ENCODE data around the gene OPA3. TPM values are rescaled to one million over a fixed set of nuclear protein-coding genes. Genes with fewer than 3 reads are reported as not detected.

OPA3 gene
- total RNA-seq, 1 experiment from 2014 or later: 11.1 TPM

DNA sequence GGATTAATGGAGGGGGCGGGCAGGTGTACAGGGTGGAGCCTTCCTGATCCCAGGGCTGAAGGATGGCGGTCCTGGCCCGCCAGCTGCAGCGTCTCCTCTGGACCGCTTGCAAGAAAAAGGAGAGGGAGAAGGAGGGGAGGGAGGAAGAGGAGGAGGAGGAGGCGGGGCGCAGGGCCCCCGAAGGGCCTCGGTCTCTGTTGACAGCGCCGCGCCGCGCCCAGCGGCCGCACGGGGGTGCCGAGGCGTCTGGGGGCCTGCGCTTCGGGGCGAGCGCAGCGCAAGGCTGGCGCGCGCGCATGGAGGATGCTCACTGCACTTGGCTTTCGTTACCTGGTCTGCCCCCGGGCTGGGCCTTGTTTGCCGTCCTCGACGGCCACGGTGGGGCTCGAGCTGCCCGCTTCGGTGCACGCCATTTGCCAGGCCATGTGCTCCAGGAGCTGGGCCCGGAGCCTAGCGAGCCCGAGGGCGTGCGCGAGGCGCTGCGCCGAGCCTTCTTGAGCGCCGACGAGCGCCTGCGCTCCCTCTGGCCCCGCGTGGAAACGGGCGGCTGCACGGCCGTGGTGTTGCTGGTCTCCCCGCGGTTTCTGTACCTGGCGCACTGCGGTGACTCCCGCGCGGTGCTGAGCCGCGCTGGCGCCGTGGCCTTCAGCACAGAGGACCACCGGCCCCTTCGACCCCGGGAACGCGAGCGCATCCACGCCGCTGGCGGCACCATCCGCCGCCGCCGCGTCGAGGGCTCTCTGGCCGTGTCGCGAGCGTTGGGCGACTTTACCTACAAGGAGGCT lies 86.0 kb downstream of the OPA3 start, which contains the start of gene PPM1N:
Gene PPM1N, plus strand, starts transcription at position 33 of the 785 bp plus-strand sequence. Its CDS starts 30 bp downstream, at position 63.
- RAD21 ChIA-PET (ENCODE audit: low non-redundant PET in 1 of 2, low total read pairs in 2 of 2, uncharacterized antibody in 2 of 2, unreplicated experiment in 2 of 2): no interaction called here
- peaks cover 22 to 40% of the 10 kb centered on the region in 2 experiments for H3K4me1 ChIP-seq (ENCODE audit: control insufficient read depth in 1 of 2, insufficient read depth in 2 of 2, low read length in 2 of 2)
- no peaks in the 10 kb centered on the region for H3K79me2 ChIP-seq (ENCODE audit: insufficient read depth, low read length)
- TF ChIP-seq ZFX (IDR thresholded peaks at IDR 0.05): no peak
- TF ChIP-seq SP1 (IDR thresholded peaks at IDR 0.05; ENCODE audit: low read depth): no peak
- TF ChIP-seq, protein P1, sequence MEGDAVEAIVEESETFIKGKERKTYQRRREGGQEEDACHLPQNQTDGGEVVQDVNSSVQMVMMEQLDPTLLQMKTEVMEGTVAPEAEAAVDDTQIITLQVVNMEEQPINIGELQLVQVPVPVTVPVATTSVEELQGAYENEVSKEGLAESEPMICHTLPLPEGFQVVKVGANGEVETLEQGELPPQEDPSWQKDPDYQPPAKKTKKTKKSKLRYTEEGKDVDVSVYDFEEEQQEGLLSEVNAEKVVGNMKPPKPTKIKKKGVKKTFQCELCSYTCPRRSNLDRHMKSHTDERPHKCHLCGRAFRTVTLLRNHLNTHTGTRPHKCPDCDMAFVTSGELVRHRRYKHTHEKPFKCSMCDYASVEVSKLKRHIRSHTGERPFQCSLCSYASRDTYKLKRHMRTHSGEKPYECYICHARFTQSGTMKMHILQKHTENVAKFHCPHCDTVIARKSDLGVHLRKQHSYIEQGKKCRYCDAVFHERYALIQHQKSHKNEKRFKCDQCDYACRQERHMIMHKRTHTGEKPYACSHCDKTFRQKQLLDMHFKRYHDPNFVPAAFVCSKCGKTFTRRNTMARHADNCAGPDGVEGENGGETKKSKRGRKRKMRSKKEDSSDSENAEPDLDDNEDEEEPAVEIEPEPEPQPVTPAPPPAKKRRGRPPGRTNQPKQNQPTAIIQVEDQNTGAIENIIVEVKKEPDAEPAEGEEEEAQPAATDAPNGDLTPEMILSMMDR (IDR thresholded peaks at IDR 0.05 in 2 of 3, conservative IDR thresholded peaks at IDR 0.05 in 1 of 3; ENCODE audit: borderline replicate concordance in 1 of 3, insufficient read depth in 1 of 3, low read depth in 2 of 3, low read length in 2 of 3): no peak
- TF ChIP-seq CEBPB (IDR thresholded peaks at IDR 0.05; ENCODE audit: low read depth): no peak
- no peak for TF ChIP-seq TCF7L2 (IDR thresholded peaks at IDR 0.05; ENCODE audit: borderline replicate concordance, extremely low read depth, insufficient read depth, insufficient read length)
- TF ChIP-seq POLR2A (IDR thresholded peaks at IDR 0.05; ENCODE audit: borderline replicate concordance, extremely low read depth, insufficient read depth, insufficient read length): no peak
- TF ChIP-seq, protein P2, sequence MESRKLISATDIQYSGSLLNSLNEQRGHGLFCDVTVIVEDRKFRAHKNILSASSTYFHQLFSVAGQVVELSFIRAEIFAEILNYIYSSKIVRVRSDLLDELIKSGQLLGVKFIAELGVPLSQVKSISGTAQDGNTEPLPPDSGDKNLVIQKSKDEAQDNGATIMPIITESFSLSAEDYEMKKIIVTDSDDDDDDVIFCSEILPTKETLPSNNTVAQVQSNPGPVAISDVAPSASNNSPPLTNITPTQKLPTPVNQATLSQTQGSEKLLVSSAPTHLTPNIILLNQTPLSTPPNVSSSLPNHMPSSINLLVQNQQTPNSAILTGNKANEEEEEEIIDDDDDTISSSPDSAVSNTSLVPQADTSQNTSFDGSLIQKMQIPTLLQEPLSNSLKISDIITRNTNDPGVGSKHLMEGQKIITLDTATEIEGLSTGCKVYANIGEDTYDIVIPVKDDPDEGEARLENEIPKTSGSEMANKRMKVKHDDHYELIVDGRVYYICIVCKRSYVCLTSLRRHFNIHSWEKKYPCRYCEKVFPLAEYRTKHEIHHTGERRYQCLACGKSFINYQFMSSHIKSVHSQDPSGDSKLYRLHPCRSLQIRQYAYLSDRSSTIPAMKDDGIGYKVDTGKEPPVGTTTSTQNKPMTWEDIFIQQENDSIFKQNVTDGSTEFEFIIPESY (IDR thresholded peaks at IDR 0.05; ENCODE audit: extremely low read depth, insufficient replicate concordance, low read length): no peak
- TF ChIP-seq SRF (IDR thresholded peaks at IDR 0.05; ENCODE audit: low read depth): no peak
- no peak for TF ChIP-seq EZH2phosphoT487 (IDR thresholded peaks at IDR 0.05; ENCODE audit: borderline replicate concordance)
- TF ChIP-seq, protein P3, sequence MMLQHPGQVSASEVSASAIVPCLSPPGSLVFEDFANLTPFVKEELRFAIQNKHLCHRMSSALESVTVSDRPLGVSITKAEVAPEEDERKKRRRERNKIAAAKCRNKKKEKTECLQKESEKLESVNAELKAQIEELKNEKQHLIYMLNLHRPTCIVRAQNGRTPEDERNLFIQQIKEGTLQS (IDR thresholded peaks at IDR 0.05): no peak
- no peak for TF ChIP-seq ZNF274 (IDR thresholded peaks at IDR 0.05; ENCODE audit: low read depth, low read length)
- TF ChIP-seq FOSL1 (IDR thresholded peaks at IDR 0.05; ENCODE audit: low read depth): no peak
- no peak for TF ChIP-seq YY1 (IDR thresholded peaks at IDR 0.05; ENCODE audit: extremely low read depth, insufficient replicate concordance, low read depth, low read length)
- TF ChIP-seq RAD21 (IDR thresholded peaks at IDR 0.05; ENCODE audit: low read depth): no peak
- no peak for TF ChIP-seq POLR2AphosphoS5 (IDR thresholded peaks at IDR 0.05; ENCODE audit: low read depth, low read length)
- ATAC-seq (no peak), DNase-seq (ENCODE audit: low read depth, low spot score) (no peak)
- H2AFZ ChIP-seq (ENCODE audit: low read depth, low read length, poor library complexity, severe bottlenecking): peak within 1 kb of the TSS; percentile 42
- peaks cover 10% of the 10 kb centered on the region; the same call in 1 of the 2 replicates for H3K27me3 ChIP-seq (ENCODE audit: insufficient read depth, low read length)
- no peaks in the 10 kb centered on the region for H3K36me3 ChIP-seq (ENCODE audit: control insufficient read depth in 1 of 2, insufficient read depth in 2 of 2, low read length in 2 of 2)
- peak within 1 kb of the TSS; percentile 94 for H3K4me2 ChIP-seq (ENCODE audit: low read length)
- H3K9ac ChIP-seq (ENCODE audit: low read length): peak within 1 kb of the TSS; percentile 61
- H4K20me1 ChIP-seq (ENCODE audit: insufficient read depth): no peaks in the 10 kb centered on the region
- no peaks in the 10 kb centered on the region for H3K9me2 ChIP-seq (ENCODE audit: insufficient read depth)
- peak within 1 kb of the TSS; percentile 37 to 64 for H3K4me3 ChIP-seq (replicated peaks in 1 of 2; ENCODE audit: low read depth in 1 of 2, low read length in 2 of 2)
- POLR2A ChIA-PET: interaction anchor here (0.9 kb wide), 1 partner anchor 30 kb away, joined by 3 read pairs; no protein-coding TSS in a partner anchor
- no peaks in the 10 kb centered on the region for H3K9me3 ChIP-seq (ENCODE audit: control insufficient read depth in 1 of 2, insufficient read depth in 1 of 2, low read depth in 1 of 2, low read length in 2 of 2)
- CTCF ChIA-PET: interaction anchor here (1.2 to 1.4 kb wide), 3 partner anchors 14 to 60 kb away, joined by 3 to 5 read pairs (median 5); no protein-coding TSS in a partner anchor
- peak within 1 kb of the TSS; percentile 30; the same call in 1 of the 2 replicates for H3K27ac ChIP-seq (ENCODE audit: low read depth, low read length)
- BruUV-seq (replicated peaks): no TSS peak
- intact Hi-C loops (cut with micrococcal nuclease): no loop called here
